BLaER1 (cell line): ENCODE measurements around the gene GAS2L2.
A peak's percentile ranks its signal among the peaks of the same experiment; 100 is the strongest.

Experiments used
- H3K27ac ChIP-seq: shearing (Covaris generic); formaldehyde crosslinking; 2 replicates; pipeline ENCODE4 v1.8.1; 2022
- H3K27me3 ChIP-seq: shearing (Covaris generic); formaldehyde crosslinking; 2 replicates; pipeline ENCODE4 v1.8.1; 2022
- H3K36me3 ChIP-seq: shearing (Covaris generic); formaldehyde crosslinking; 2 replicates; pipeline ENCODE4 v1.8.1; 2022
- H3K4me1 ChIP-seq: shearing (Covaris generic); formaldehyde crosslinking; 2 replicates; pipeline ENCODE4 v1.8.1; 2022
- H3K4me2 ChIP-seq: shearing (Covaris generic); formaldehyde crosslinking; 2 replicates; pipeline ENCODE4 v1.8.1; 2022
- H3K4me3 ChIP-seq: shearing (Covaris generic); formaldehyde crosslinking; 2 replicates; pipeline ENCODE4 v1.8.1; 2022
- H3K9ac ChIP-seq: shearing (Covaris generic); formaldehyde crosslinking; 2 replicates; pipeline ENCODE4 v1.8.1; 2022
- H3K9me3 ChIP-seq: shearing (Covaris generic); formaldehyde crosslinking; 2 replicates; pipeline ENCODE4 v1.8.1; 2022
- H4K20me1 ChIP-seq: shearing (Covaris generic); formaldehyde crosslinking; 2 replicates; pipeline ENCODE4 v1.8.1; 2022
- Cebpa-rat ChIP-seq: shearing (Covaris generic); IDR thresholded peaks from 2 replicates; pipeline ENCODE4 v1.8.1; 2022

Gene GAS2L2

GRCh38 chr17:35731917-35732805, 20.9 kb downstream of the GAS2L2 start:
- peak overlapping the region; percentile 69 for H3K27ac ChIP-seq
- no peaks in the 10 kb centered on the region for H3K9me3 ChIP-seq
- peaks cover 39% of the 10 kb centered on the region for H4K20me1 ChIP-seq
- H3K4me2 ChIP-seq: peak overlapping the region; percentile 99
- TF ChIP-seq Cebpa-rat: no peak
- H3K4me3 ChIP-seq: peak overlapping the region; percentile 79
- H3K9ac ChIP-seq: peak overlapping the region; percentile 82
- H3K36me3 ChIP-seq: peaks cover 24% of the 10 kb centered on the region; the same call in 1 of the 2 replicates
- peaks cover 36% of the 10 kb centered on the region for H3K4me1 ChIP-seq
- no peaks in the 10 kb centered on the region for H3K27me3 ChIP-seq

GRCh38 chr17:35731239-35731916, 21.7 kb downstream of the GAS2L2 start, which contains the start of gene RASL10B:
TSS of gene RASL10B (plus strand) at chr17:35731639. CDS start at chr17:35735185, 3,546 bp downstream.
- peak within 1 kb of the TSS; percentile 82 for H3K9ac ChIP-seq
- peak within 1 kb of the TSS; percentile 79 for H3K4me3 ChIP-seq
- H3K4me2 ChIP-seq: peak within 1 kb of the TSS; percentile 99

GRCh38 chr17:35730400-35731005, 22.5 kb downstream of the GAS2L2 start:
- Histone ChIP-seq H3K4me1 (peaks cover 52% of the 10 kb centered on the region), H3K4me3 (no peak overlapping the region), H3K4me2 (peak overlapping the region; percentile 86), H3K36me3 (peaks cover 33% of the 10 kb centered on the region), H3K27me3 (no peaks in the 10 kb centered on the region), H3K9ac (no peak overlapping the region), H3K9me3 (no peaks in the 10 kb centered on the region), H3K27ac (no peak overlapping the region), H4K20me1 (peaks cover 48% of the 10 kb centered on the region)
- no peak for TF ChIP-seq Cebpa-rat

More at GRCh38 chr17:35731239-35731916, 21.7 kb downstream of the GAS2L2 start, which contains the start of gene RASL10B:
- Histone ChIP-seq H4K20me1 (peaks cover 47% of the 10 kb centered on the region), H3K27ac (peak within 1 kb of the TSS; percentile 69), H3K4me1 (peaks cover 44% of the 10 kb centered on the region), H3K9me3 (no peaks in the 10 kb centered on the region), H3K27me3 (no peaks in the 10 kb centered on the region), H3K36me3 (peaks cover 31% of the 10 kb centered on the region; the same call in 1 of the 2 replicates)
- no peak for TF ChIP-seq Cebpa-rat

- Histone ChIP-seq H3K36me3 (peaks cover 44% of the 10 kb centered on the region), H3K27ac (no peak overlapping the region), H3K9me3 (no peaks in the 10 kb centered on the region), H4K20me1 (peaks cover 39% of the 10 kb centered on the region), H3K9ac (no peak overlapping the region), H3K4me1 (peaks cover 55% of the 10 kb centered on the region), H3K4me2 (no peak overlapping the region), H3K4me3 (no peak overlapping the region), H3K27me3 (no peaks in the 10 kb centered on the region)
- TF ChIP-seq Cebpa-rat: no peak
Observed at GRCh38 chr17:35729405-35729833, 23.6 kb downstream of the GAS2L2 start.

- Histone ChIP-seq H3K4me3 (no peak overlapping the region), H3K4me1 (peaks cover 52% of the 10 kb centered on the region), H3K4me2 (no peak overlapping the region), H3K9me3 (no peaks in the 10 kb centered on the region), H4K20me1 (peaks cover 30% of the 10 kb centered on the region), H3K27me3 (no peaks in the 10 kb centered on the region), H3K36me3 (peaks cover 53% of the 10 kb centered on the region), H3K27ac (no peak overlapping the region), H3K9ac (no peak overlapping the region)
- no peak for TF ChIP-seq Cebpa-rat
Observed at GRCh38 chr17:35728551-35728950, 24.5 kb downstream of the GAS2L2 start.

GRCh38 chr17:35727635-35728034, 25.4 kb downstream of the GAS2L2 start:
- TF ChIP-seq Cebpa-rat: no peak
- no peaks in the 10 kb centered on the region for H3K27me3 ChIP-seq

GRCh38 chr17:35726953-35727460, 26.0 kb downstream of the GAS2L2 start:
- no peaks in the 10 kb centered on the region for H3K27me3 ChIP-seq
- H4K20me1 ChIP-seq: peaks cover 15% of the 10 kb centered on the region; the same call in 1 of the 2 replicates
- H3K27ac ChIP-seq: 0 out of 2 replicates have a peak overlapping the region, but pooled peaks have one; percentile 40

More at GRCh38 chr17:35727635-35728034, 25.4 kb downstream of the GAS2L2 start:
- Histone ChIP-seq H3K36me3 (peaks cover 62% of the 10 kb centered on the region), H3K4me2 (no peak overlapping the region), H3K4me1 (peaks cover 42% of the 10 kb centered on the region), H3K27ac (no peak overlapping the region), H3K9ac (no peak overlapping the region), H4K20me1 (peaks cover 21% of the 10 kb centered on the region), H3K9me3 (no peaks in the 10 kb centered on the region), H3K4me3 (no peak overlapping the region)

GRCh38 chr17:35726127-35726952, 26.7 kb downstream of the GAS2L2 start:
- no peak for TF ChIP-seq Cebpa-rat
- H3K4me3 ChIP-seq: no peak overlapping the region
- H3K27me3 ChIP-seq: no peaks in the 10 kb centered on the region
- H3K27ac ChIP-seq: peak overlapping the region; percentile 40; the same call in 1 of the 2 replicates
- H3K4me1 ChIP-seq: peaks cover 35% of the 10 kb centered on the region
- peak overlapping the region; percentile 67 for H3K4me2 ChIP-seq
- H3K9ac ChIP-seq: peak overlapping the region; percentile 50; the same call in 1 of the 2 replicates
- H3K9me3 ChIP-seq: no peaks in the 10 kb centered on the region
- H3K36me3 ChIP-seq: peaks cover 73% of the 10 kb centered on the region
- H4K20me1 ChIP-seq: peaks cover 15% of the 10 kb centered on the region; the same call in 1 of the 2 replicates

More at GRCh38 chr17:35726953-35727460, 26.0 kb downstream of the GAS2L2 start:
- no peak overlapping the region for H3K9ac ChIP-seq
- no peak for TF ChIP-seq Cebpa-rat
- no peaks in the 10 kb centered on the region for H3K9me3 ChIP-seq
- no peak overlapping the region for H3K4me3 ChIP-seq
- peaks cover 36% of the 10 kb centered on the region for H3K4me1 ChIP-seq
- H3K36me3 ChIP-seq: peaks cover 66% of the 10 kb centered on the region
- H3K4me2 ChIP-seq: peak overlapping the region; percentile 67

GRCh38 chr17:35725802-35726126, 27.3 kb downstream of the GAS2L2 start:
- peaks cover 15% of the 10 kb centered on the region; the same call in 1 of the 2 replicates for H4K20me1 ChIP-seq
- no peaks in the 10 kb centered on the region for H3K9me3 ChIP-seq
- H3K4me1 ChIP-seq: peaks cover 29% of the 10 kb centered on the region
- no peaks in the 10 kb centered on the region for H3K27me3 ChIP-seq
- no peak overlapping the region for H3K27ac ChIP-seq
- H3K36me3 ChIP-seq: peaks cover 79% of the 10 kb centered on the region
- no peak overlapping the region for H3K9ac ChIP-seq
- no peak overlapping the region for H3K4me3 ChIP-seq
- no peak for TF ChIP-seq Cebpa-rat
- peak overlapping the region; percentile 67; the same call in 1 of the 2 replicates for H3K4me2 ChIP-seq
